IPS-15b (cell line): ENCODE results near the gene MAP9.
"Not testable (repeated sequence)": the region's sequence is repeated elsewhere in the genome, so short reads cannot be mapped to it uniquely, and the experiment has no call there.

Experiments
- H3K27me3 ChIP-seq: one replicate; pipeline ENCODE4 v1.6.1; 2013; ENCODE audit warnings: low read length; ENCODE audit not compliant: control insufficient read depth, insufficient read depth
- H3K36me3 ChIP-seq: one replicate; pipeline ENCODE4 v1.6.1; 2013; ENCODE audit warnings: low read length; ENCODE audit not compliant: control insufficient read depth, insufficient read depth
- H3K4me1 ChIP-seq: one replicate; pipeline ENCODE4 v1.6.1; 2013; ENCODE audit warnings: mild to moderate bottlenecking, low read length; ENCODE audit not compliant: control insufficient read depth, insufficient read depth
- H3K4me3 ChIP-seq: one replicate; pipeline ENCODE4 v1.5.1; 2013; ENCODE audit warnings: low read depth, low read length
- H3K9ac ChIP-seq: one replicate; pipeline ENCODE4 v1.6.1; 2013; ENCODE audit warnings: low read depth, mild to moderate bottlenecking, low read length
- H3K9me3 ChIP-seq: one replicate; pipeline ENCODE4 v1.6.1; 2013; ENCODE audit warnings: mild to moderate bottlenecking, low read length; ENCODE audit not compliant: control insufficient read depth, insufficient read depth

MAP9 gene

GRCh38 chr4:155376387-155377268, at the start of gene MAP9:
TSS of gene MAP9 (minus strand) at chr4:155376965. CDS start at chr4:155375850, 1,115 bp downstream.
- no peaks in the 10 kb centered on the region for H3K9me3 ChIP-seq
- H3K4me3 ChIP-seq = peak within 1 kb of the TSS; percentile 77
- H3K27me3 ChIP-seq = peaks cover 2% of the 10 kb centered on the region
- no peaks in the 10 kb centered on the region for H3K36me3 ChIP-seq
- H3K9ac ChIP-seq = peak within 1 kb of the TSS; percentile 27
- no peaks in the 10 kb centered on the region for H3K4me1 ChIP-seq

- H3K36me3 ChIP-seq, H3K9ac ChIP-seq, H3K9me3 ChIP-seq, H3K4me1 ChIP-seq, H3K4me3 ChIP-seq: not testable (repeated sequence)
- H3K27me3 ChIP-seq = peaks cover 93% of the 10 kb centered on the region
These were observed 48.0 kb upstream of the MAP9 start for GRCh38 chr4:155424778-155425177.

GRCh38 chr4:155423671-155424070, 46.9 kb upstream of the MAP9 start:
- H3K4me3 ChIP-seq = no peak overlapping the region
- no peaks in the 10 kb centered on the region for H3K36me3 ChIP-seq
- peaks cover 90% of the 10 kb centered on the region for H3K27me3 ChIP-seq
- H3K9ac ChIP-seq = no peak overlapping the region
- H3K4me1 ChIP-seq = no peaks in the 10 kb centered on the region
- H3K9me3 ChIP-seq = no peaks in the 10 kb centered on the region

GRCh38 chr4:155419266-155419665, 42.5 kb upstream of the MAP9 start:
- Histone ChIP-seq H3K27me3 (peaks cover 88% of the 10 kb centered on the region), H3K9me3 (no peaks in the 10 kb centered on the region), H3K36me3 (no peaks in the 10 kb centered on the region), H3K9ac (no peak overlapping the region), H3K4me3 (no peak overlapping the region), H3K4me1 (no peaks in the 10 kb centered on the region)

GRCh38 chr4:155415662-155416061, 38.9 kb upstream of the MAP9 start:
- no peak overlapping the region for H3K4me3 ChIP-seq
- no peaks in the 10 kb centered on the region for H3K9me3 ChIP-seq
- H3K27me3 ChIP-seq = peaks cover 76% of the 10 kb centered on the region
- no peaks in the 10 kb centered on the region for H3K36me3 ChIP-seq
- no peaks in the 10 kb centered on the region for H3K4me1 ChIP-seq
- no peak overlapping the region for H3K9ac ChIP-seq

- Histone ChIP-seq H3K4me1 (no peaks in the 10 kb centered on the region), H3K9ac (no peak overlapping the region), H3K27me3 (peaks cover 59% of the 10 kb centered on the region), H3K9me3 (no peaks in the 10 kb centered on the region), H3K4me3 (no peak overlapping the region), H3K36me3 (no peaks in the 10 kb centered on the region)
These were observed 36.7 kb upstream of the MAP9 start for GRCh38 chr4:155413451-155413850.

- Histone ChIP-seq H3K4me3 (no peak overlapping the region), H3K4me1 (no peaks in the 10 kb centered on the region), H3K27me3 (peaks cover 45% of the 10 kb centered on the region), H3K9me3 (no peaks in the 10 kb centered on the region), H3K9ac (no peak overlapping the region), H3K36me3 (no peaks in the 10 kb centered on the region)
These were observed 34.8 kb upstream of the MAP9 start for GRCh38 chr4:155411546-155411945.

- H3K4me1 ChIP-seq = no peaks in the 10 kb centered on the region
- H3K9me3 ChIP-seq = no peaks in the 10 kb centered on the region
- no peak overlapping the region for H3K9ac ChIP-seq
- H3K4me3 ChIP-seq = no peak overlapping the region
- peaks cover 30% of the 10 kb centered on the region for H3K27me3 ChIP-seq
- H3K36me3 ChIP-seq = no peaks in the 10 kb centered on the region
These were observed 32.0 kb upstream of the MAP9 start for GRCh38 chr4:155408796-155409195.

GRCh38 chr4:155407480-155407879, 30.7 kb upstream of the MAP9 start:
- H3K27me3 ChIP-seq = peaks cover 24% of the 10 kb centered on the region
- H3K4me3 ChIP-seq = no peak overlapping the region
- H3K4me1 ChIP-seq = no peaks in the 10 kb centered on the region
- H3K9me3 ChIP-seq = no peaks in the 10 kb centered on the region
- H3K9ac ChIP-seq = no peak overlapping the region
- H3K36me3 ChIP-seq = no peaks in the 10 kb centered on the region

GRCh38 chr4:155405059-155405458, 28.3 kb upstream of the MAP9 start:
- Histone ChIP-seq H3K36me3 (no peaks in the 10 kb centered on the region), H3K4me3 (no peak overlapping the region), H3K27me3 (peaks cover 16% of the 10 kb centered on the region), H3K9me3 (no peaks in the 10 kb centered on the region), H3K4me1 (no peaks in the 10 kb centered on the region), H3K9ac (no peak overlapping the region)

- Histone ChIP-seq H3K27me3 (peaks cover 16% of the 10 kb centered on the region), H3K9ac (no peak overlapping the region), H3K4me3 (no peak overlapping the region), H3K4me1 (no peaks in the 10 kb centered on the region), H3K36me3 (no peaks in the 10 kb centered on the region), H3K9me3 (no peaks in the 10 kb centered on the region)
These were observed 27.1 kb upstream of the MAP9 start for GRCh38 chr4:155403886-155404285.

- H3K4me3 ChIP-seq = no peak overlapping the region
- H3K9ac ChIP-seq = no peak overlapping the region
- H3K36me3 ChIP-seq = no peaks in the 10 kb centered on the region
- no peaks in the 10 kb centered on the region for H3K4me1 ChIP-seq
- H3K27me3 ChIP-seq = peaks cover 14% of the 10 kb centered on the region
- no peaks in the 10 kb centered on the region for H3K9me3 ChIP-seq
These were observed 26.2 kb upstream of the MAP9 start for GRCh38 chr4:155402941-155403340.
